Posterior cingulate gyrus (tissue), 11 donors: Measurements from ENCODE around the gene TMEM233.

ENCODE experiments used
- DNase-seq, 10 donors: peaks; one replicate each; pipeline versions ENCODE4 v3.0.0 to v3.0.0-alpha.2; 2020 to 2021; ENCODE audit warnings: mixed read lengths in 3 of 10
- intact Hi-C: fragments of 100-400 bp; cut with DNase I; formaldehyde crosslinking; loops from one replicate; pipeline ENCODE4 v1.15.1; 2023

The TMEM233 gene

GRCh38 chr12:119676022-119676421, 82.4 kb downstream of the TMEM233 start:
- intact Hi-C loops, result no loop called here
- DNase-seq, result peak in 1 of 10 donors; percentile 67

GRCh38 chr12:119676573-119676972, 83.0 kb downstream of the TMEM233 start:
- intact Hi-C loops, result no loop called here

GRCh38 chr12:119678459-119678858, 84.9 kb downstream of the TMEM233 start:
- no peak for DNase-seq
- intact Hi-C loops, result no loop called here

More at GRCh38 chr12:119676573-119676972, 83.0 kb downstream of the TMEM233 start:
- no peak for DNase-seq

GRCh38 chr12:119679081-119679480, 85.5 kb downstream of the TMEM233 start:
- DNase-seq, result no peak
- intact Hi-C loops, result no loop called here

- intact Hi-C loops, result no loop called here
- no peak for DNase-seq
Observed at GRCh38 chr12:119679490-119679889, 85.9 kb downstream of the TMEM233 start.

- DNase-seq, result no peak
- intact Hi-C loops, result no loop called here
Observed at GRCh38 chr12:119681111-119681510, 87.5 kb downstream of the TMEM233 start.

- no peak for DNase-seq
- intact Hi-C loops, result no loop called here
Observed at GRCh38 chr12:119681728-119682638, 88.4 kb downstream of the TMEM233 start.

- intact Hi-C loops, result no loop called here
- no peak for DNase-seq
Observed at GRCh38 chr12:119682639-119683252, 89.2 kb downstream of the TMEM233 start.

- intact Hi-C loops, result no loop called here
- DNase-seq, result no peak
Observed at GRCh38 chr12:119683413-119683812, 89.8 kb downstream of the TMEM233 start.

- DNase-seq, result no peak
- intact Hi-C loops, result no loop called here
Observed at GRCh38 chr12:119683816-119684215, 90.2 kb downstream of the TMEM233 start.

GRCh38 chr12:119684711-119685369, 91.3 kb downstream of the TMEM233 start:
- DNase-seq, result no peak
- intact Hi-C loops, result no loop called here

- intact Hi-C loops, result no loop called here
- DNase-seq, result no peak
Observed at GRCh38 chr12:119685375-119685774, 91.8 kb downstream of the TMEM233 start.

- intact Hi-C loops, result no loop called here
- no peak for DNase-seq
Observed at GRCh38 chr12:119686355-119686754, 92.8 kb downstream of the TMEM233 start.

GRCh38 chr12:119686776-119687175, 93.2 kb downstream of the TMEM233 start:
- DNase-seq, result peak in 3 of 10 donors; percentile 43 to 83 (median 80)
- intact Hi-C loops, result no loop called here

GRCh38 chr12:119687406-119687805, 93.8 kb downstream of the TMEM233 start:
- intact Hi-C loops, result no loop called here
- no peak for DNase-seq

- DNase-seq, result no peak
- intact Hi-C loops, result no loop called here
Observed at GRCh38 chr12:119687879-119688278, 94.3 kb downstream of the TMEM233 start.

GRCh38 chr12:119689935-119690500, 96.4 kb downstream of the TMEM233 start:
- DNase-seq, result no peak
- intact Hi-C loops, result no loop called here

GRCh38 chr12:119691202-119691810, 97.7 kb downstream of the TMEM233 start:
- DNase-seq, result no peak
- intact Hi-C loops, result no loop called here

- intact Hi-C loops, result no loop called here
- DNase-seq, result no peak
Observed at GRCh38 chr12:119692410-119692809, 98.8 kb downstream of the TMEM233 start.
